Right cardiac atrium (tissue), 5 donors: ENCODE results near the gene FAM118A. TPM values are rescaled to one million over a fixed set of nuclear protein-coding genes. Genes with fewer than 3 reads are reported as not detected.
"Not testable (repeated sequence)": the region's sequence is repeated elsewhere in the genome, so short reads cannot be mapped to it uniquely, and the experiment has no call there.

Source experiments
- ATAC-seq, 2 donors: fragments of 200-7000 bp; cut with Tn5 transposase; one replicate each; pipeline versions ENCODE4 v1.8.0 to v1.9.1; 2020; ENCODE audit warnings: moderate library complexity in 2 of 2, mild to moderate bottlenecking in 1 of 2
- DNase-seq, 3 donors: peaks; one replicate each; pipeline ENCODE4 v3.0.0-alpha.2; 2020
- H3K27ac ChIP-seq: one replicate; pipeline ENCODE4 v1.5.1; 2013; ENCODE audit warnings: mild to moderate bottlenecking, low read length, control low read depth, moderate library complexity
- H3K27me3 ChIP-seq: one replicate; pipeline ENCODE4 v1.6.1; 2013; ENCODE audit not compliant: control insufficient read depth, insufficient read depth
- H3K4me1 ChIP-seq: one replicate; pipeline ENCODE4 v1.6.1; 2013; ENCODE audit warnings: low read length; ENCODE audit not compliant: control insufficient read depth, insufficient read depth
- H3K4me3 ChIP-seq: one replicate; pipeline ENCODE4 v1.5.1; 2013; ENCODE audit warnings: low read length, control low read depth
- H3K9me3 ChIP-seq: one replicate; pipeline ENCODE4 v1.6.1; 2013; ENCODE audit warnings: low read length; ENCODE audit not compliant: control insufficient read depth
- WGBS: extraction: QIAGEN DNeasy Blood & Tissue Kit; methylation state at CpG from one replicate; pipeline ENCODE4 v1.1.7; 2013; 5-methylcytosine and 5-hydroxymethylcytosine counted together
- intact Hi-C, 4 donors: fragments of 100-400 bp; cut with DNase I; formaldehyde crosslinking; loops; one replicate each; pipeline versions ENCODE4 v1.11.0 to v1.14.0; 2022 to 2023
- polyA plus RNA-seq: library from polyadenylated mRNA; stranded (reverse); fragments of 200-250 nt; gene quantifications from one replicate; pipeline ENCODE4 v1.2.3, GENCODE V29; 2013
- total RNA-seq, 4 donors: library from RNA; stranded (reverse); fragmentation: NEBNext Ultra II Directional; extraction: Animal tissue kit (Norgen Biotek cat#: 25700); gene quantifications; one replicate each; pipeline ENCODE4 v1.2.1, GENCODE V29; 2021
- donor health status: healthy with polysubstance abuse.
- donor health status: DM: no; HTN: yes; CAD: no.
- donor health status: DM: no; HTN: no; CAD: no.
- donor health status: DM: no; HTN: yes; CAD: no; lungs with severe emphysema.
- donor health status: DM: yes; HTN: yes; CAD: no.

The FAM118A gene
- total and polyA plus RNA-seq, 5 donors, result 21.1 to 31.8 (median 26.6) TPM

DNA sequence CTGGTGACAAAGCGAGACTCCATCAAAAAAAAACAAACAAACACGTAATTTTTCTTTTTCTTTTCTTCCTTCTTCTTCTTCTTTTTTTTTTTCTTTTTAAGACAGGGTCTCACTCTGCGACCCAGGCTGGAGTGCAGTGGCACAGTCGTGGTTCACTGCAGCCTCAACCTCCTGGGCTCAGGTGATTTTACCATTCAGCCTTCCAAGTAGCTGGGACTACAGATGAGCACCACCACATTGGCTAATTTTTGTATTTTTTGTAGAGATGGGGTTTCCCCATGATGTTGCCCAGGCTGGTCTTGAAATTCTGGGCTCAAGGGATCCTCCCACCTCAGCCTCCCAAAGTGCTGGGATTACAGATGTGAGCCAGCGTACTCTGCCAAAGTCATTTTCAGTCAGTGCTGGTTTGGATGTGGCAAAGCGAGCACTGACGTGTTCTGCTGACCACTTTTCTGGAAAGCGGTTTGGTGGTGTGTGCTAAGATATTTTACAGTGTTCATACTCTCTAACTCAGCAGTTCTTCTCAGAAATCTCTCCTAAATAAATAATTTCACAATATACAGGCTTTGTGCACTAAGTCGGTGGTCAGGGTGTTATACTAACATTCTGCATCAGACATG lies 10.7 kb downstream of the FAM118A start:
- peaks cover 13% of the 10 kb centered on the region for H3K4me1 ChIP-seq
- WGBS, result 83% methylated on average over 9 of the region's 9 CpGs
- no peak overlapping the region for H3K27ac ChIP-seq
- H3K4me3 ChIP-seq, result no peak overlapping the region
- DNase-seq, result peak; percentile 29 to 60 (median 46)
- intact Hi-C loops, result no loop called here
- H3K27me3 ChIP-seq, result no peaks in the 10 kb centered on the region
- H3K9me3 ChIP-seq, result no peaks in the 10 kb centered on the region
- peak in 1 of 2 donors; percentile 7 for ATAC-seq

DNA sequence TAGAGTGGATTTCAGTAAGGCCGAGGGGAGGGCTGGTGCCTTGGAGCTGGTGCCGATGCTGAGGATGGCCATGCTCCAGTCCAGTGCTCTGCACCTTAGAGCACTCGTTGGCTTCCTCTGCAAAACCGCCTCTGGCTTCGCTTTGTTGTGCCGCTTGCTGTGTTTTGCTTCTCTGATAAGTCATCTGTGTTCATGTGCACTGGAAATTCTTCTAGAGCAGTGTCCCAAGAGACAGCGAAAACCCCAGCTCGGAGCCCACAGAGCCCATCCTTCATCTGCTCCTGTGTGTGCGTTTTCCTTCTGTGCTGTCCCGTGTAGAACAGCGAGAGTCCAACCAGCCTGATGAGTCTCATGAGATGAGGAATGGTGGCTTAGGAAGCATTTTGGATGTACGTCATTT lies 12.1 kb downstream of the FAM118A start:
- Histone ChIP-seq H3K4me1 (peaks cover 9% of the 10 kb centered on the region), H3K9me3 (no peaks in the 10 kb centered on the region), H3K4me3 (no peak overlapping the region), H3K27me3 (no peaks in the 10 kb centered on the region), H3K27ac (no peak overlapping the region)
- intact Hi-C loops, result no loop called here
- ATAC-seq, result no peak
- peak in 1 of 3 donors; percentile 23 for DNase-seq
- 77% methylated on average over 12 of the region's 12 CpGs for WGBS

DNA sequence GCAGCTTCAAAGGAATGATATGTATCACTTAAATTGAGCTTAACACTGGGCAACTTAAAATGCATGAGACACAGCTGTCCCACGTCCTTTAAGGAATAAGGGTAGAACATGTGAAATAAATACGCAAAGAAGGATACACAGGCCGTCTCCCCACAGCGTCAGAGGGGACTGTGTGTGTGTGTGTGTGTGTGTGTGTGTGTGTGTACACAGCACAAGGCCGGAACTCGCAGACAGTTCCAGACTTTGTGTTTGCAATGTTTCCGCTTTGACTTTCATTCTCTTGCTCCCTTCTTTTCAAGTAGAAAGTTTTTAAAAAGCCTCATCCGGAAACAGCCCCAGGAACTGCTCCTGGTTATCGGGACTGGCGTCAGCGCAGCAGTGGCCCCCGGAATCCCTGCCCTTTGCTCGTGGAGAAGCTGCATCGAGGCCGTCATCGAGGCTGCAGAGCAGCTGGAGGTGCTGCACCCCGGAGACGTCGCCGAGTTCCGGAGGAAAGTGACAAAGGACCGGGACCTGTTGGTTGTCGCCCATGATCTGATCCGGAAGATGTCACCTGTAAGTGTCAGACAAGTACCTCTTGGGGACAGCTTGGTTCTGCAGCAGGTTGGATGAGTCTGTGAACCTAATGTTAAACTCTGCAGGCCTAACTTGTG lies 13.3 kb downstream of the FAM118A start:
- no peak for DNase-seq
- Histone ChIP-seq H3K27ac (no peak overlapping the region), H3K9me3 (no peaks in the 10 kb centered on the region), H3K4me3 (no peak overlapping the region), H3K4me1 (peaks cover 7% of the 10 kb centered on the region), H3K27me3 (no peaks in the 10 kb centered on the region)
- intact Hi-C loops, result no loop called here
- no peak for ATAC-seq
- WGBS, result 90% methylated on average over 24 of the region's 24 CpGs

DNA sequence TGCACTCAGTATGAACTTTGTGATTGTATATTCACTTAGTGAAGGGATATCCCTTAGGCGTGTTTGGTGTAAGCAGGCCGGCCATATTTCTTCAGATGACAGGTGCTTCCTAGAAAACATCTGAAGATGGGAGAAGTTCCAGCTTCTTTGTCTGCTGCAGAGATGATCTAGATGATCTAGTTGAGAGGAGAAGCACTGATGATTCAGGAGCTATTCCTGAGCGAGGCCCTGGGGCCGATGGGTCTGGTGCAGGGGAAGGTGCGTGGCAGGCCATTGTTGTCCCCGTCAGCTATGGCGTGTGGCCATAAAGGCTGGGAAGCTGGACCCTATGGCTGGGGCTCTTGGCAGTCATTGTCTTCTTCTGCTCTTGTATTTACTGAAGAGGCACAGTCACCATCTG lies 14.0 kb downstream of the FAM118A start:
- DNase-seq (no peak), ATAC-seq (no peak)
- intact Hi-C loops, result no loop called here
- Histone ChIP-seq H3K4me1 (peaks cover 6% of the 10 kb centered on the region), H3K27me3 (no peaks in the 10 kb centered on the region), H3K4me3 (no peak overlapping the region), H3K27ac (no peak overlapping the region), H3K9me3 (no peaks in the 10 kb centered on the region)
- 83% methylated on average over 7 of the region's 7 CpGs for WGBS

DNA sequence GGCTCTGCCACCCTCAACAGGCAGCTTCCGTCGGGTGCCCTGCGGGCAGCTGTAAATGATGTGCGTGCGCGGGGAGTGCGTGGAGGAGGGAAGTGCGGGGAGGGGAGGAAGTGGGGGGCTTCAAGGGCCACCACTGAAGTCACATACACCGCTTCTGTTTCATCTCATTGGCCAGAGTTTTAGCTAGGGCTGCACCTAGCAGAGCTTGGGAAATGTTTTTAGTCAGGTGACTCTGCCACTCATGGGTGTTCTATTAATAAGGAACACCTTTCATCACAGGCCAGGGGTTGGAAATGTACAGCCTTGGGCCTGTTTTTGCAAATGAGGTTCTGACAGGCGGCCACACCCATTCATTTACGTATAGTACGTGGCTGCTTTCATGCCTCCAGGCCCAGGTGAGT lies 14.6 kb downstream of the FAM118A start:
- Histone ChIP-seq H3K4me3 (no peak overlapping the region), H3K27me3 (no peaks in the 10 kb centered on the region), H3K4me1 (peaks cover 5% of the 10 kb centered on the region), H3K9me3 (no peaks in the 10 kb centered on the region), H3K27ac (no peak overlapping the region)
- 90% methylated on average over 12 of the region's 12 CpGs for WGBS
- no peak for DNase-seq
- intact Hi-C loops, result no loop called here
- no peak for ATAC-seq

DNA sequence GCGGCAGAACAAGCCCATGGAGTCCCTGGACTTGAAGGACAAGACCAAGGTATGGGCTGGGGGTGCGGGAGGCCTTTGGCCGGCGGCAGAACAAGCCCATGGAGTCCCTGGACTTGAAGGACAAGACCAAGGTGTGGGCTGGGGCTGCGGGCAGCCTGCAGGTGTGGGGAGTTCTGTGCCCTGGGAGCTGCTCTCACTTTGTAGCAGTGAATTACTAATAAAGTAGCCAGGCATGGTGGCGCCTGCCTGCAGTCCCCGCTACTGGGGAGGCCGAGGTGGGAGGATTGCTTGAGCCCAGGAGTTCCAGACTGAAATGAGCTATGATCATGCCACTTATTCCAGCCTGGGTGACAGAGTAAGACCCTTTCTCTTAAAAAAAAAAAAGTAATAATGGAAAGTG lies 18.5 kb downstream of the FAM118A start:
- H3K9me3 ChIP-seq, H3K4me3 ChIP-seq, intact Hi-C loops, H3K27ac ChIP-seq, ATAC-seq, H3K4me1 ChIP-seq, H3K27me3 ChIP-seq, DNase-seq: not testable (repeated sequence)
- WGBS, result 90% methylated on average over 7 of the region's 8 CpGs

DNA sequence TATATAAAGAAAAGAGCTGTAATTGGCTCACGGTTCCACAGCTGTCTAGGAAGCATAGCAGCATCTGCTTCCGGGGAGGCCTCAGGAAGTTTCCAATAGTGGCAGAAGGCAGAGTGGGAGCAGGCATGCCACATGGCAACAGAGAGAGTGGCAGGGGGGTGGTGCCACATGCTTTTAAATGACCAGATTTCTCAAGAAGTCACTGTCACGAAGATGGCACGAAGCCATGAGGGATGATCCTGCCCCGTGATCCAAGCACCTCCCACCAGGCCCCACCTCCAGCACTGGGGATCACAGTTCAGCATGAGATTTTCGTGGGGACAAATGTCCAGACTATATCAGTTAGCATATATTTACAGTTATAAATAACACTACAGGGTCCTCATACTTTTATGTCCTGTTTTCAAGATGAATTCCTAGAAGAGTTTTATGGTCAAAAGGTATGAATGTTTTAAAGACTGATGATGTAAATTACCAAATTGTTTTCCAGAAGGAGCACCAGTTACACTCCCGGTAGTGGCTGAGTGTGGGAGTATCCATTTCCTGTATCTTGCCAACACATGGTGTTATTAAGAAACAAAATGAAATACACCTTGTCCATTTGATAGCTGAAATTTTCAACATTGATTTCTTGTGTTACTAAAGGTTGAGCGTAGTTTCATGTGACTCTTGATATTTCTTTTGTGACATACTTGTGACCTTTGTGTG lies 19.2 kb downstream of the FAM118A start:
- Histone ChIP-seq H3K27me3 (no peaks in the 10 kb centered on the region), H3K4me1 (peaks cover 3% of the 10 kb centered on the region), H3K4me3 (no peak overlapping the region), H3K9me3 (no peaks in the 10 kb centered on the region), H3K27ac (peak overlapping the region; percentile 78)
- DNase-seq (peak in 2 of 3 donors; percentile 40 to 64), ATAC-seq (peak in 1 of 2 donors; percentile 25)
- intact Hi-C loops, result no loop called here
- 41% methylated on average over 8 of the region's 8 CpGs for WGBS

DNA sequence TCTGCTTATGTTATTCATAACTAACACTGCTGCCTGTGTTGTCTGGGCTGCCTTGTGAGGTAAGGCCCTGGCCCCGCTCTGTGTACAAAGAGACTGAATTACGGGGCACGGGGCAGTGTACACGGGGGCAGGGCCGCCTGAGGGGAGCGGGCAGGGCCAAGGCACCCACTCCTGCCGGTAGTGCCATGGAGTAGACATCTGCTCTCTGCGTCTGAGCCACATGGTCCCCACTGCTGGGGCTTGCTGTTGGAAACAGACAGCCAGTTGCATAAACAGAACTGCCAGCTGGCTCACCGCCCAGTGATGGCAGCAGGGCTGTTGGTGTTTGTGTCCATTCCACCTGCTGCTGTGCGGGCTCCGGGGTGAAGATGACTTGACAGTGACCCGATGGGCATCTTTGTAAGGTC lies 19.8 kb downstream of the FAM118A start:
- peak; percentile 74 for ATAC-seq
- intact Hi-C loops, result no loop called here
- no peak overlapping the region for H3K4me3 ChIP-seq
- peaks cover 3% of the 10 kb centered on the region for H3K4me1 ChIP-seq
- 70% methylated on average over 12 of the region's 12 CpGs for WGBS
- peak overlapping the region; percentile 78 for H3K27ac ChIP-seq
- no peaks in the 10 kb centered on the region for H3K27me3 ChIP-seq
- peak; percentile 73 to 91 (median 90) for DNase-seq
- H3K9me3 ChIP-seq, result no peaks in the 10 kb centered on the region

DNA sequence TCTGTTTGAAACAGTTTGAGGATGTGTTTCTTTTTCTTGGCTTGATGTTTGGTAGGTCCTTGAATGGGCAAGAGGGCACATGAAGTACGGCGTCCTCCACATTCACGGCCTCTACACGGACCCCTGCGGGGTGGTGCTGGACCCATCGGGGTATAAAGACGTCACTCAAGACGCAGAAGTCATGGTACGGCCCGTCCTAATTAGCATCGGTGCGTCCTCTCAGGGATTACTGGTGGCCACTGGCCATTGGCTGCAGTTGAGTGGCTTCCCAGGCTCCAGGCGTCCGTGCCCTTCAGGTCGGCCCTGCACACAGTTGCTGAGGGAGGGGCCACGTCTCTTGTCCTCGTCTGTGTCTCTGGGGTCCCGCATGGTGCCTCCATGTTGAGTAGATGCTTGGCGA lies 20.8 kb downstream of the FAM118A start:
- 94% methylated on average over 19 of the region's 19 CpGs for WGBS
- intact Hi-C loops, result no loop called here
- no peaks in the 10 kb centered on the region for H3K4me1 ChIP-seq
- no peaks in the 10 kb centered on the region for H3K9me3 ChIP-seq
- no peak overlapping the region for H3K4me3 ChIP-seq
- no peaks in the 10 kb centered on the region for H3K27me3 ChIP-seq
- DNase-seq (no peak), ATAC-seq (no peak)
- peak overlapping the region; percentile 0 for H3K27ac ChIP-seq

DNA sequence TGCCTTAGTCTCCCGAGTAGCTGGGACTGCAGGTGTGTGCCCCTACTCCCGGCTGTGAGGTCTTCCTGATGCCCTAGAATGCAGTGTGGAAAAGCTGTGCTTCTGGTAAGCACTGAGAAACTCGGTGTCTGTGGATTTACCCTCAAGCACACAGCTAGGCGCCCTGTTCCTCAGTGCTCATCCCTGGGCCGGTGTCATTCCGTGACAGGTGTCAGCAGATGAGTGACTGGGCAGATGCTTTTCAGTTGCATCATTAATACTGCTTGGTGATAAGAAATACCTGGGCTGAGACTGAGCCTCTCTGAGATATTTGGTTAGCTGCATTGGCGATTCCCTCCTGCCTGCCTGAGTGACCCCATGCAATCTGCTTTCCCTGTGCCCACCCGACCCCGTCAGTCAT lies 21.8 kb downstream of the FAM118A start:
- no peak for DNase-seq
- Histone ChIP-seq H3K27me3 (no peaks in the 10 kb centered on the region), H3K27ac (no peak overlapping the region), H3K4me3 (no peak overlapping the region), H3K4me1 (no peaks in the 10 kb centered on the region), H3K9me3 (no peaks in the 10 kb centered on the region)
- WGBS, result 86% methylated on average over 9 of the region's 9 CpGs
- ATAC-seq, result no peak
- intact Hi-C loops, result no loop called here

DNA sequence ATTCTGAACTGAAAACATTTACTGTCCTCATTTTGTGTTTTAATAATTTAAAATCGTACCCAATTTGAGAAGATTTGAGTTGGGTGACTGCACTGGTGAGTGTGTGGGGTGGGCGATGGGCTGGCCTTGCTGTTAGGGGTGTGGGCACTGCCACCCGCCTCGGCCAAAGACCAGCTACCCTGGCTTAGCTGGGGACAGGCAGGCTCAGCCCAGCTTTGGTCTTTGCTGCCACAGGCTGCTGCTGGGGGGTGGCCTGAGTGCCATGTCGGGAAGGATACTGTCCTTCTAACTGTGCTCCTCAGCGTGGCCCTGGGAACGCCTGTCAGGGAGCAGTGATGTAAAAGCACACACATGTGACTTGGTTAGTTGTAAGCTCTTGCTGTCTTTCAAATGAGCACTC lies 22.3 kb downstream of the FAM118A start:
- no peak overlapping the region for H3K27ac ChIP-seq
- H3K4me1 ChIP-seq, result no peaks in the 10 kb centered on the region
- H3K4me3 ChIP-seq, result no peak overlapping the region
- no peaks in the 10 kb centered on the region for H3K27me3 ChIP-seq
- intact Hi-C loops, result no loop called here
- ATAC-seq (no peak), DNase-seq (no peak)
- WGBS, result 96% methylated on average over 7 of the region's 7 CpGs
- no peaks in the 10 kb centered on the region for H3K9me3 ChIP-seq
